ENCODE results near the gene HOXB4.

HOXB4 gene

DNA sequence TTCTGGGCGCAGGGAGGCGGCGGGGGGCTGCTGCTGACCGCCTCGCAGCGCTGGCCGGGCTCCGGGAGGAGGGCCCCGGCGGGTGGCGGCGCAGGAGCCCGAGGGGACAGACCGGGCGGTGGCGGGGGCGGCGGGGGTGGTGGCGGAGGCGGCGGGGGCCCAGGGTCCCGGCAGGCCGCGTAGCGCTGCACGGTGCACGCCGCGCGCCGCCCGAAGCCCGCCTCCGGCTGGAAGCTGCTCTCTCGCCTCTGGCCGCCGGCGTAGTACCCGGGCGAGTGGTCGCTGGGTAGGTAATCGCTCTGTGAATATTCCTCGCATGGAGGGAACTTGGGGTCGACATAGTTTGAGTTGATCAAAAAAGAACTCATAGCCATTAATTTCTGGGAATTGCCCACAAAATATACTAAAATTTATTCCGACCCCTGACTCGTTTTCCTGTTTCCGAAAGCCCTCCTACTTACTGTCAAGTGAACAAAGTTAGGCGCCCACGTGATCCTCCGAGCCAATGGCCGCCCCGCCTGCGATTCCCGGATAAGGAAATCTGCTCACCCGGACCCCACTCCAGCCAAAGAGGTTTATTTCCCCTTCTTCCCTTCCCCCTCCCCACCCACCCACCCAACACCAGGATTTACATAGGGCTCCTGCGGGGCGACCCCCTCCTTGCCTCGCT is at the start of gene HOXB4:
TSS of gene HOXB4 (minus strand) at position 405 of the 670 bp plus-strand sequence. CDS start at position 374, 31 bp downstream.
- DNase-seq, result no peak

DNA sequence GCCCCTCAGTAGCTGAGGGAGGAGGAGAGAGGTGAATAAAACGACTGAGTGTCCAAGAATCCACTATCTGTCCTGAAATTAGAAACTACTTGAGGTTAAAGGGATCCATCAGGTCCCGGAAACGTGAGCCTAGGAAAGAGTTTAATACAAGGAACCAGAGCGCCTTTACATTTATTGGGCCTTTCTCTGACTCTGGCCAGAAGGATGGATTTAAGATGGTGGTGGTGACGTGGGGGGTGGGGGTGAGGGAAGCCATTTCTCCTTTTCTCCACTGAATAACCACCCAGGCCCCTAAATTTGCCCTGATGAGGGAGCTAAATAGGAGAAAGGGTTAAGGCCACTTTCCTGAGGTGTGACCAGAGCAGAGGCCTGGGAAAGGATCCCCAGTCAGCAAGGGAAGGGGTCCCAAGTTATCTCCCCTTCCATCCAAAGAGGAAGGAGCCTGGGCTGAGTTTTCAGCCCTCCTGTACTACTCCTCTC is 49.0 kb upstream of the HOXB4 start:
- DNase-seq, result no peak

DNA sequence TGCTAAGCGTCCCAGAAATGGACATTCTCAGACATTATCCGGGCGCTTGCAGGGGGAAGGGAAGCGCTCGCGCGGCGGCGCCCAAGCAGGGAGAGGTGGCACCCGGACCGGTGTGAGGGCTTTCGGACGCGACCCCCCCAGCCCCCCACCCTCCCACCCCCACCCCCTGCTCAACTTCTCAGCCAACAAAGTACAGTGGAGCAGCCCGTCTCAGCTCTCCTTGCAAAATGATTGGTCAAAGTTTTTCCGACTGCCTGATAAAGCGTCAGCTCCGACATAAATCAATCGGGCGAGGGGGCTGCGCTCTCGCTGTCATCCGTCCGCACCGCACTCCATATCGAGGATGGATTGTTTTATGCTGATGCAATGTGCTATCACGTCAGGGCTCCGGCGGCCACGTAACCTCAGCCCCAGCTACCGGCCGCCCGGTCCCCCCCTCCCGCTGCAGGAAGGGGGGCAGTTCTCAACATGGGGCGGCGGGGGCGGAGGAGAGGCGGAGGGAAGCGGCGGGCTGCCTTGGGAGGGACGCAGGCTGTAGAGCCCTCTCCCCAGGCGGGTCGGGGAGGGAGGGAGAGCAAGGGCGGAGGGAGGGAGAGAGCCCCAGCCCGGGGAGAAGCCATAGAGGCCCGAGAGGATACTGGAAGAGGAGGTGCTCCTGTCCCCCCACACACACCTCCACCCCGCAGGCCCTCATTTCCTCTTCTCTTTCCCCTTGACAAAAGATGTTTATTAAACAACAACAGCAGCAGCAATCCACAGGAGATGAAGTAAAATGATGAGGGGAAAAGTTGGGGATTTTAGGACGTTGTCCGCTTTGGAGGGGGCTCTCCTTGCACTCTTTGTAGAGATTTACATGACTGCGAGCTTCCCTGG is 48.3 kb upstream of the HOXB4 start, which contains the start of gene HOXB9:
TSS of gene HOXB9 (minus strand) at position 114 of the 873 bp plus-strand sequence. CDS start at position 25, 89 bp downstream.
- DNase-seq, result peak; percentile 1 to 35

DNA sequence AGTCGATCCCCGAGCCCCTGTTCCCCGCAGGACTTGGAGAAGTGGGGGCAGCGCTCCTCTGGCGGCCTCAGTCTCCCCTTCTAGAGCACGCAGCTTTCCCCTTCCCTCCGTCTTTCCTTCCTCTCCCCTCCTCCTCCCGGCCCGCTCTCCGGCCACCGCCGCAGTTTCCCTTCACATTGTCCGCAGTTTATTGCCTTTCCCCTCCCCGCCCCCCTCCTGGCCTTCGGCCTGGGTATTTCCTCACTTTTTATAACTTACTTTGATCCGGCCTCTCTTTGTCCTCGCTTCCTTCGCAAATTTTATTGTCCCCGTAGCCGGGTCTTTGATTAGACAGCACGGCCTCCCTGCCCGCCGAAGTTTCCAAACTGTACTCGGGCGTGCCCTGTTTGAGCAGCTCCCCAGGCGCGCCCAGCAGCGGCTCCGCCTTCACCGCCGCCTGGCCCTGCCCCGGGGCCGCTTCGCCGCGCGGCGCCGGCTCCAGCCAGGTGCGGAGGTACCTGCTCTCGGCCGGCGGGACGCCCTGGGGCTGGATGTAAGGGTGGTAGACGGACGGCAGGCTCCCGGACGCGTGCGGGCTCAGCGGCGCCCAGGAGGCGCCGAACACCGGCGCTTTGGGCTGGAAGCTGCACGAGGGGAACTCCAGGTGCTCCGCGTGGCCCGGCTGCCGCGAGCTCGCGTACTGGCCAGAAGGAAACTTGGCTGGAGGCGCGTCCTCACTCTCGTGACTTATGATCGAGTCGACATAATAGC is 47.5 kb upstream of the HOXB4 start:
- peak in 1 of 2 experiments; percentile 10 for DNase-seq

GRCh38 chr17:48624544-48625494 is 46.7 kb upstream of the HOXB4 start:
- DNase-seq, result no peak

DNA sequence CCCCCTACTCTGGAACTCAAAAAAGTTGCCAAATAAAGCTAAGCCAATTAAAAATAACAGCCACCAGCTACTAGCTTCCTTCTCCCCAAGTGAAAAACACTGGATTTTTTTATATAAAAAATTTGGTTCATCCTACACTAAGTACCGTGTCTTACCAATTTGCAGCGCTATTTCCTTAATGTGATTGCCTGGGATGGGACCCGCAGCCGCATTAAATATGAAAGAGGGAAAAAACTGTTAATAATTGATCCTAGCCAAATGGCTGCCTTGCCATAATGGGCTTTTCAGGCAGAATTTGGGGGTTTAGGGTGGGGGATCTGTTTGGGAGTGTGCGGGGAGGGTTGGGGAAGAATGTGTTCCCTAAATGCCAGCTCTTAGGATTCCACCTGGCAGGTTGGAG is 46.0 kb upstream of the HOXB4 start:
- no peak for DNase-seq

GRCh38 chr17:48623583-48623982 is 45.4 kb upstream of the HOXB4 start:
- no peak for DNase-seq

DNA sequence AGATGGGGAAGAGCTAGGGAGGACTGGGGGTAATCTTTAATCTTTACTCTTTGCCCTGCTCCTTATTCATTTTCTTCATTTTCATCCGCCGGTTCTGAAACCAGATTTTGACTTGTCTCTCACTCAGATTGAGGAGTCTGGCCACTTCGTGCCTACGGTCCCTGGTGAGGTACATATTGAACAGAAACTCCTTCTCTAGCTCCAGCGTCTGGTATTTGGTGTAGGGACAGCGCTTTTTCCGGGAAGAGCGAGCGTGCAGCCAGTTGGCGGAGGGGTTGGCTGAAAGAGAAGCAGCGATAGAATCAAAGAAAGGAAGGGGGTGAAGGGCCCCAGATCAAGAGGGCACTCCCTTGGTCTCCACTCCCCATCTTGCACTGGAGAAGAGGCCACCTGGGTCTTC is 44.7 kb upstream of the HOXB4 start:
- no peak for DNase-seq

GRCh38 chr17:48621410-48622392 is 43.6 kb upstream of the HOXB4 start:
- no peak for DNase-seq

DNA sequence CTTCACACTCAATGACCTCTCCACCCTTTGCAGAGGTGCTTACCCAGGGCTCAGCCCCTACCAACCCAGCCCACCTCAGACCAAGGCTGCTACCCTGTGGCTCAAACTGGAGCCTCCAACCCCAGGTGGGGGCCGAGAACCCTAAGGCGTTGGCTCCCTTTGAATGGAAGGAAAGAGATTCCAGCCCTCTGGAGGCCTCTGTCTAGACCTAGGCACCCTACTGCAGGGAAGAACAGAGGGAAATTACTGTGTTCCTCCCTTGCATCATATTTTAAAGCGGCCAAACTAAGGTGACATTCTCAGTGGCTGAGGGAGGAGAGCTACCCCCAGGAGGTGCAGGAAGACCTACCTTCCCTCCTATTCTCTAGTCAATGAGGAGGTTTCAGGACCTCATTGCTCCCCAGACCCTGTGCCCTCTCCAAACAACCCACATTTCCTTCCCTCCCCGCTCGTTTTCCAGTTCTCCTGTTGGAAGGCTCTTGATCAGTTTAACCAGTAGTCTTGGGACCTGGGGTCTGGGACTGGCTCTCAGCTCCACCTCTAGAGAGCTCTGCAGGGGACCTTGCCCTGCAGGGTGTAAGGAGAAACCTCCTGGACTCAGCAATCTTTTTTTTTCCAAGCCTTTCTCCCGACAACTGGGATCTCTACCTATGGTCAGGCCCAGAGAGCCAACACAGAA is 42.5 kb upstream of the HOXB4 start:
- DNase-seq, result no peak

DNA sequence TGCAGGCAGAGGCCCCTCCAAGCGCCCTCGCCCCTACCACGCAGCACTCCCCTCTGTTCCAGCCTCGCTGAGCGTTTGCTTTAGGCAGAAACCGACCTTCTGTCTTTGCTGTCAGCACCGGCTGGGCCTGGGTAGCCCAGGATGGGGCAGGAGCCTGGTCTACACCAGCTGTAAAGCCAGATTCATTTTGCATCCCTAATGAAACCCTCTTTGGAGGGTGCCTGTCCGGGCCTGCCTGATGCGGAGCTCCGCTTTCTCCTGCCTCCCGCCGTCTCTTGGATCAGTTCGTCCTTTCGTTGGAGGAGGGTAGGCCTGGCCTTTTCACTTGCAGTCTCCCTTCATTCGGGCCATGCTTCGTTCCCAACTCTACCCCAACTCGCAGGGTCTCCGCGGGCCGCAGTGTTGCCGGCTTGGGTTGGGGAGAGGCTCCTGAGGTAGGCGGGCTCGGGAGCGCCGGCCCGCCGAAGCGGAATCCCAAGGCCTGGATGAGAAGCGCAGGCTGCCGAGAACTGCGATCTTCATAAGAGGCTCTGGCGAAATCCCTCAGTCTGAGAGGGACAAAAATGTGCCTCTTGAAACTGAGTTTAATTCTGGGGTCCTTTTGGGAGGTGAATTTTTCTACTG is 41.8 kb upstream of the HOXB4 start:
- DNase-seq, result no peak

- no peak for DNase-seq
These were observed 40.2 kb upstream of the HOXB4 start for GRCh38 chr17:48618256-48618896.

DNA sequence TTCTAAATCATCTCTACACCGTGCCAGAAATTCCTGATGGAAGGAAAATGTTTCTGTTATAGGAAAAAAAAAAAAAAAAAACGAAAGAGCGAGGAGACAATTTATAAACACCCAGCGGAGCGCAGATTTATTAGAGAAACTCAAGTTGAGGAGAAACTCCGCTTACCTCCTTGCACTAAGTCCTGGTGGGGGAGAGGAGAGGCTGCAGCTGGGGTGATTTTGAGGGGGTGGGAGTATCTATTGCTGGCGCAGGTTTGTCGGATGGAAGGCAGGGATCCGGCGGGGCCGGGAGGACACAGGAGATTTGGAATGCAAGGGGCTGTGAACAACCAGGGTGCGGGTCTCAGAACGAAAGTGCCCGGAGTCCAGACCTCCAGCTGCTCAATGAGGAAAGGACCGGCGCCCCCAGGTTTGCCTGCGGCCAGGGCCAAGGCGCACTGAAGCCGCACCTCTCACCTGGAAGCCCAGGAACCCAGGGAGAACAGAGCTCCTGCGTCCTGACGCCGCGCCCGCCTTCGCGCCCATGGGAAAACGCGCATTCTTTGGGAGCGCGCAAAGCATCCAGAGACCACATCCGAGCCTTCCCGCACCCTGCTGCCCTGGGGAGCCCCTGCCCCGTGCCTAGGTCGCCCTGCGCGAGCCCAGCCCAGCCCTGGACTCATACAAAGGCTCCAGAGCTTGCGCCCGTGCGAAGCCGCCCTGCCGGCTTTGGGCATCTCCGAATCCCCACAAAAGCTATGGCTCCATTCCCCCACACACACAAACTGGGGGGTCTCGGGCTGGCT is 39.5 kb upstream of the HOXB4 start:
- DNase-seq, result no peak

- no peak for DNase-seq
These were observed 38.7 kb upstream of the HOXB4 start for GRCh38 chr17:48616717-48617470.

DNA sequence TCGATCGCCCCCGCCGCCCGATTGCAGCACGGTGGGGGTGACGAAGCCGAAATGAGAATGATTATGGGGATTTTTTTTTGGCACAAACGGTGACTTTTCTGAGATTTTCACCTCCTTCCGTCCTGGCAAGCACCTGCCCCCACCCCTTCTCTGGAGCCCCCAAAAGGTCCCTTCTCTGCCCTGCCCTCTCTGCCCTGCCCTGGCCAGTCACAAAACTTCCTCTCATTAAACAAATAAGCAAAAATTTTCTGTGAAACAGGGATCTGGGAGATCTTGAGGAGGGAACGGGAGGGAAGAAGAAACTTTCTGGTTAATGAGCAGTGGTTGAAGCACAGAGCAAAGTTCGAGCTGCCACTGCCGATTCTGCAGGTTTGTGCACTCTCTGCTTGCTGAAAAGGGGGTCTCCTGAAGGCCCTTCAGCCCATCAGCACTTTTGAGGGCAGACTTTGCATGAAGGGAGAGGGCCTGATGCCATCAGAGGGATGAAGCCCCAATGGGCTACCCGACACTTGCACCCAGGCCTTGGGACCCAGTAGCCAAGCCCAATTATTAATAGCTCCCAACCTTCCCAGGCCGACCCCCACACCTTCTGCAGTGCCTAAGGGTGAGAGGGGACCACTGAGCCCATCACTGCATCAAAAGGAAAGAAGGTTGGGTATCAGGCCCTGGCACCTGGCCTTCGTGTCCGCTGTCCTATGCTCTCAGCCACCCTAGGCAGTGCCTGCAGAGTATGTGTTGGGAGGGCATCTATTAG is 38.0 kb upstream of the HOXB4 start:
- DNase-seq, result no peak
